K562 (cell line): ENCODE measurements around the gene ORAI3. TPM values are rescaled to one million over a fixed set of nuclear protein-coding genes. Genes with fewer than 3 reads are reported as not detected.

ENCODE experiments used
- CBX2 ChIP-seq: fragments of 200-600 bp; sonication (generic); IDR thresholded peaks from one replicate; pipeline ENCODE4 v1.6.1; 2012; ENCODE audit warnings: mild to moderate bottlenecking, low read length, inconsistent platforms; ENCODE audit not compliant: insufficient read depth, poor library complexity, severe bottlenecking
- ETV5 ChIP-seq: sonication (generic); formaldehyde crosslinking; IDR thresholded peaks from 2 replicates; pipeline ENCODE4 v1.4.0; 2020; ENCODE audit warnings: low read depth, mild to moderate bottlenecking, missing genetic modification reagents
- FOXJ2 ChIP-seq: fragments of 200-800 bp; sonication (Bioruptor generic); IDR thresholded peaks from 2 replicates; pipeline ENCODE4 v1.6.1; 2016; ENCODE audit warnings: missing genetic modification characterization, missing compliant biosample characterization
- KLF16 ChIP-seq: IDR thresholded peaks from 2 replicates; pipeline ENCODE4 v1.6.1; 2016; ENCODE audit warnings: antibody characterized with exemption
- POLR2AphosphoS2 ChIP-seq: IDR thresholded peaks from 2 replicates; pipeline ENCODE4 v1.6.1; 2012; ENCODE audit warnings: low read length, improper control_type of control experiment
- SMARCE1 ChIP-seq: fragments of 450-650 bp; IDR thresholded peaks from 2 replicates; pipeline ENCODE4 v1.7.1; 2016; ENCODE audit warnings: mild to moderate bottlenecking
- SPI1 ChIP-seq: IDR thresholded peaks from 2 replicates; pipeline ENCODE4 v1.6.1; 2011; ENCODE audit warnings: low read depth, low read length, control low read depth, borderline replicate concordance
- STAG1 ChIP-seq: sonication (generic); formaldehyde crosslinking; IDR thresholded peaks from 2 replicates; pipeline ENCODE4 v1.5.0; 2020; ENCODE audit warnings: missing genetic modification reagents, borderline replicate concordance
- ZNF23 ChIP-seq: fragments of 250-450 bp; sonication (Bioruptor Pico); IDR thresholded peaks from 2 replicates; pipeline ENCODE4 v1.4.0; 2020; ENCODE audit warnings: mild to moderate bottlenecking
- ZNF347 ChIP-seq: fragments of 450-650 bp; formaldehyde crosslinking; IDR thresholded peaks from 2 replicates; pipeline ENCODE4 v1.4.0; 2020; ENCODE audit warnings: low read depth, mild to moderate bottlenecking, moderate library complexity
- ZNF561 ChIP-seq: fragments of 450-650 bp; formaldehyde crosslinking; conservative IDR thresholded peaks from 2 replicates; pipeline ENCODE4 v1.4.0; 2020; ENCODE audit warnings: mild to moderate bottlenecking, moderate library complexity
- ZNF77 ChIP-seq: fragments of 250-450 bp; sonication (Bioruptor Pico); IDR thresholded peaks from 2 replicates; pipeline ENCODE4 v1.5.0; 2020
- polyA plus RNA-seq, 8 experiments: library from polyadenylated mRNA; depleted of rRNA in 4 of 8; stranded (reverse) in 5 of 8; unstranded in 3 of 8; fragments of >200 nt; fragmentation: Nextera tagmentation in 2 of 8; fragmentation: Illumina TruSeq in 1 of 8; extraction: Ambion mirVana in 2 of 8; extraction: Trizol in 1 of 8; gene quantifications; 2 replicates each; pipeline versions ENCODE4 v1.2.1 to v1.2.3, GENCODE V29; 2011 to 2014; ENCODE audit warnings: inconsistent platforms in 1 of 8, missing spikeins in 1 of 8
- total RNA-seq, 7 experiments: library from RNA; depleted of rRNA in 6 of 7; stranded (reverse); fragments of >200 nt in 6 of 7; fragmentation: Illumina TruSeq in 2 of 7; extraction: Trizol in 2 of 7; gene quantifications; 2 replicates each; pipeline versions ENCODE4 v1.2.1 to v1.2.3, GENCODE V29; 2011 to 2021; ENCODE audit warnings: low replicate concordance in 1 of 7
- TF ChIP-seq, protein P1 (sequence below): fragments of 450-650 bp; IDR thresholded peaks from 2 replicates; pipeline ENCODE4 v1.6.1; 2018; ENCODE audit warnings: mild to moderate bottlenecking, low read depth; ENCODE audit not compliant: partially characterized antibody
- TF ChIP-seq, protein P2 (sequence below), 2 experiments: fragments of 450-650 bp in 1 of 2; sonication (generic) in 1 of 2; formaldehyde crosslinking in 1 of 2; IDR thresholded peaks in 1 of 2; conservative IDR thresholded peaks in 1 of 2; 2 replicates each; pipeline versions ENCODE4 v1.6.1 to v1.8.1; 2016 to 2023; ENCODE audit warnings: mild to moderate bottlenecking in 2 of 2, moderate library complexity in 2 of 2, inconsistent platforms in 1 of 2, missing genetic modification reagents in 1 of 2
- TF ChIP-seq, protein P3 (sequence below), 3 experiments: IDR thresholded peaks in 2 of 3; conservative IDR thresholded peaks in 1 of 3; 2 replicates each; pipeline ENCODE4 v1.5.1; 2011 to 2012; ENCODE audit warnings: low read length in 3 of 3, mild to moderate bottlenecking in 3 of 3, control low read depth in 2 of 3, improper control_type of control experiment in 1 of 3, inconsistent platforms in 1 of 3, low read depth in 1 of 3, mixed read lengths in 1 of 3, moderate library complexity in 1 of 3; ENCODE audit not compliant: insufficient read depth in 2 of 3
- TF ChIP-seq, protein P4 (sequence below): sonication (generic); formaldehyde crosslinking; IDR thresholded peaks from 2 replicates; pipeline ENCODE4 v1.8.1; 2023; ENCODE audit warnings: missing genetic modification reagents, mild to moderate bottlenecking, borderline replicate concordance

ORAI3 gene
- total and polyA plus RNA-seq, 9 of the 15 experiments (the other 6 are each of a cell fraction or from before 2014, with no cell fraction given), result 4.9 to 23.3 (median 14.1) TPM

DNA sequence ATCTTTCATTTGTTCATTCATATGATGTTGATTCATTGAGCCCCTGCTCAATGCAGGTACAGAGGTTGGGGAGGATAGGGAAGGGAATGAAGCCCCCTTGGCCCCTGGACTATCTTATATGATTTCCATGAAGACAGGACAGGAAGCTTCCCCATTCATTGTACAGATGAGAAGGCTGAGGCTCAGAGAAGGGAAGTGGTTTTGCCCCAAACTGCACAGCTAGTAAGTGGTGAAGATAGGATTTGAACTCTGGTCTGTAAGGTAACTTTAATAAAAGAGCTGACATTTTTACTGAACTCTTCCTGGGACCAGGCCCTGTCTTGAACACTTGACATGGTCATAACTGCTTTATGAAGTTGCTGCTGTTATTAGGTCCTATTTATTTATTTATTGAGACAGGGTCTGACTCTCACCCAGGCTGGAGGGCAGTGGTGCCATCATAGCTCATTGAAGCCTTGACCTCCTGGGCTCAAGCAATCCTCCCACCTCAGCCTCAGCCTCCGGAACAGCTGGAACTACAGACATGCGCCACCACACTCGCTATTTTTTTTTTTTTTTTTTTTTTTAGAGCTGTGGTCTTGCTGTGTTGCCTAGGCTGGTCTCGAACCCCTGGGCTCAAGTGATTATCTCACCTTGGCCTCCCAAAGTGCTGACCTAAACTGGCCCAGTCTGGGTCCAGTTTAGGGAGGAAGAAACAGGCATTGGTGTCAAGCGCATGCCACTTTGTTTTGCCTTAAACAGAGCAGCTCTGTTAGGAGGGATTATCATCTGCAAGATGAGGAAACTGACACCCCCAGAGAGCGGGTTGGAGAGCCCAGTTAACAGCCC, 47.5 kb upstream of the ORAI3 start (continued):
- TF ChIP-seq, protein P1, sequence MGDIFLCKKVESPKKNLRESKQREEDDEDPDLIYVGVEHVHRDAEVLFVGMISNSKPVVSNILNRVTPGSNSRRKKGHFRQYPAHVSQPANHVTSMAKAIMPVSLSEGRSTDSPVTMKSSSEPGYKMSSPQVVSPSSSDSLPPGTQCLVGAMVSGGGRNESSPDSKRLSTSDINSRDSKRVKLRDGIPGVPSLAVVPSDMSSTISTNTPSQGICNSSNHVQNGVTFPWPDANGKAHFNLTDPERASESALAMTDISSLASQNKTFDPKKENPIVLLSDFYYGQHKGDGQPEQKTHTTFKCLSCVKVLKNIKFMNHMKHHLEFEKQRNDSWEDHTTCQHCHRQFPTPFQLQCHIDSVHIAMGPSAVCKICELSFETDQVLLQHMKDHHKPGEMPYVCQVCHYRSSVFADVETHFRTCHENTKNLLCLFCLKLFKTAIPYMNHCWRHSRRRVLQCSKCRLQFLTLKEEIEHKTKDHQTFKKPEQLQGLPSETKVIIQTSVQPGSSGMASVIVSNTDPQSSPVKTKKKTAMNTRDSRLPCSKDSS, result no peak
- no peak for TF ChIP-seq ZNF23 (CRISPR knock-in tag)
- TF ChIP-seq ETV5 (CRISPR knock-in tag), result no peak
- peak; percentile 19; the same call in 1 of the 2 replicates for TF ChIP-seq SPI1
- no peak for TF ChIP-seq CBX2
- TF ChIP-seq, protein P2, sequence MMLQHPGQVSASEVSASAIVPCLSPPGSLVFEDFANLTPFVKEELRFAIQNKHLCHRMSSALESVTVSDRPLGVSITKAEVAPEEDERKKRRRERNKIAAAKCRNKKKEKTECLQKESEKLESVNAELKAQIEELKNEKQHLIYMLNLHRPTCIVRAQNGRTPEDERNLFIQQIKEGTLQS (IDR thresholded peaks at IDR 0.05), result peak; percentile 30; the same call in 1 of the 2 replicates
- TF ChIP-seq, protein P2 (CRISPR knock-in tag; conservative IDR thresholded peaks at IDR 0.05), result no peak
- TF ChIP-seq KLF16, result peak; percentile 16; the same call in 1 of the 2 replicates
- TF ChIP-seq, protein P3, sequence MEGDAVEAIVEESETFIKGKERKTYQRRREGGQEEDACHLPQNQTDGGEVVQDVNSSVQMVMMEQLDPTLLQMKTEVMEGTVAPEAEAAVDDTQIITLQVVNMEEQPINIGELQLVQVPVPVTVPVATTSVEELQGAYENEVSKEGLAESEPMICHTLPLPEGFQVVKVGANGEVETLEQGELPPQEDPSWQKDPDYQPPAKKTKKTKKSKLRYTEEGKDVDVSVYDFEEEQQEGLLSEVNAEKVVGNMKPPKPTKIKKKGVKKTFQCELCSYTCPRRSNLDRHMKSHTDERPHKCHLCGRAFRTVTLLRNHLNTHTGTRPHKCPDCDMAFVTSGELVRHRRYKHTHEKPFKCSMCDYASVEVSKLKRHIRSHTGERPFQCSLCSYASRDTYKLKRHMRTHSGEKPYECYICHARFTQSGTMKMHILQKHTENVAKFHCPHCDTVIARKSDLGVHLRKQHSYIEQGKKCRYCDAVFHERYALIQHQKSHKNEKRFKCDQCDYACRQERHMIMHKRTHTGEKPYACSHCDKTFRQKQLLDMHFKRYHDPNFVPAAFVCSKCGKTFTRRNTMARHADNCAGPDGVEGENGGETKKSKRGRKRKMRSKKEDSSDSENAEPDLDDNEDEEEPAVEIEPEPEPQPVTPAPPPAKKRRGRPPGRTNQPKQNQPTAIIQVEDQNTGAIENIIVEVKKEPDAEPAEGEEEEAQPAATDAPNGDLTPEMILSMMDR (IDR thresholded peaks at IDR 0.05 in 2 of 3, conservative IDR thresholded peaks at IDR 0.05 in 1 of 3; ENCODE audit: insufficient read depth in 2 of 3, low read depth in 1 of 3, low read length in 3 of 3), result no peak
- TF ChIP-seq ZNF561 (CRISPR knock-in tag), result no peak
- TF ChIP-seq STAG1, result no peak
- no peak for TF ChIP-seq ZNF77
- no peak for TF ChIP-seq POLR2AphosphoS2
- no peak for TF ChIP-seq FOXJ2
- TF ChIP-seq SMARCE1, result 0 out of 2 replicates have a peak, but pooled peaks have one; percentile 16
- TF ChIP-seq ZNF347 (CRISPR knock-in tag), result no peak
- TF ChIP-seq, protein P4, sequence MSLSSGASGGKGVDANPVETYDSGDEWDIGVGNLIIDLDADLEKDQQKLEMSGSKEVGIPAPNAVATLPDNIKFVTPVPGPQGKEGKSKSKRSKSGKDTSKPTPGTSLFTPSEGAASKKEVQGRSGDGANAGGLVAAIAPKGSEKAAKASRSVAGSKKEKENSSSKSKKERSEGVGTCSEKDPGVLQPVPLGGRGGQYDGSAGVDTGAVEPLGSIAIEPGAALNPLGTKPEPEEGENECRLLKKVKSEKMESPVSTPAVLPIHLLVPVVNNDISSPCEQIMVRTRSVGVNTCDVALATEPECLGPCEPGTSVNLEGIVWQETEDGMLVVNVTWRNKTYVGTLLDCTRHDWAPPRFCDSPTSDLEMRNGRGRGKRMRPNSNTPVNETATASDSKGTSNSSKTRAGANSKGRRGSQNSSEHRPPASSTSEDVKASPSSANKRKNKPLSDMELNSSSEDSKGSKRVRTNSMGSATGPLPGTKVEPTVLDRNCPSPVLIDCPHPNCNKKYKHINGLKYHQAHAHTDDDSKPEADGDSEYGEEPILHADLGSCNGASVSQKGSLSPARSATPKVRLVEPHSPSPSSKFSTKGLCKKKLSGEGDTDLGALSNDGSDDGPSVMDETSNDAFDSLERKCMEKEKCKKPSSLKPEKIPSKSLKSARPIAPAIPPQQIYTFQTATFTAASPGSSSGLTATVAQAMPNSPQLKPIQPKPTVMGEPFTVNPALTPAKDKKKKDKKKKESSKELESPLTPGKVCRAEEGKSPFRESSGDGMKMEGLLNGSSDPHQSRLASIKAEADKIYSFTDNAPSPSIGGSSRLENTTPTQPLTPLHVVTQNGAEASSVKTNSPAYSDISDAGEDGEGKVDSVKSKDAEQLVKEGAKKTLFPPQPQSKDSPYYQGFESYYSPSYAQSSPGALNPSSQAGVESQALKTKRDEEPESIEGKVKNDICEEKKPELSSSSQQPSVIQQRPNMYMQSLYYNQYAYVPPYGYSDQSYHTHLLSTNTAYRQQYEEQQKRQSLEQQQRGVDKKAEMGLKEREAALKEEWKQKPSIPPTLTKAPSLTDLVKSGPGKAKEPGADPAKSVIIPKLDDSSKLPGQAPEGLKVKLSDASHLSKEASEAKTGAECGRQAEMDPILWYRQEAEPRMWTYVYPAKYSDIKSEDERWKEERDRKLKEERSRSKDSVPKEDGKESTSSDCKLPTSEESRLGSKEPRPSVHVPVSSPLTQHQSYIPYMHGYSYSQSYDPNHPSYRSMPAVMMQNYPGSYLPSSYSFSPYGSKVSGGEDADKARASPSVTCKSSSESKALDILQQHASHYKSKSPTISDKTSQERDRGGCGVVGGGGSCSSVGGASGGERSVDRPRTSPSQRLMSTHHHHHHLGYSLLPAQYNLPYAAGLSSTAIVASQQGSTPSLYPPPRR, result no peak
